ENCODE results near the gene PHEX.

Gene PHEX

GRCh38 chrX:22033818-22034217, 1.7 kb downstream of the PHEX start:
- no peak for DNase-seq
- H3K9me3 Mint-ChIP-seq = peaks cover 7% of the 10 kb centered on the region
- H3K27ac Mint-ChIP-seq = no peak overlapping the region
- H3K4me1 Mint-ChIP-seq = peaks cover 19% of the 10 kb centered on the region
- TF ChIP-seq, protein P1, sequence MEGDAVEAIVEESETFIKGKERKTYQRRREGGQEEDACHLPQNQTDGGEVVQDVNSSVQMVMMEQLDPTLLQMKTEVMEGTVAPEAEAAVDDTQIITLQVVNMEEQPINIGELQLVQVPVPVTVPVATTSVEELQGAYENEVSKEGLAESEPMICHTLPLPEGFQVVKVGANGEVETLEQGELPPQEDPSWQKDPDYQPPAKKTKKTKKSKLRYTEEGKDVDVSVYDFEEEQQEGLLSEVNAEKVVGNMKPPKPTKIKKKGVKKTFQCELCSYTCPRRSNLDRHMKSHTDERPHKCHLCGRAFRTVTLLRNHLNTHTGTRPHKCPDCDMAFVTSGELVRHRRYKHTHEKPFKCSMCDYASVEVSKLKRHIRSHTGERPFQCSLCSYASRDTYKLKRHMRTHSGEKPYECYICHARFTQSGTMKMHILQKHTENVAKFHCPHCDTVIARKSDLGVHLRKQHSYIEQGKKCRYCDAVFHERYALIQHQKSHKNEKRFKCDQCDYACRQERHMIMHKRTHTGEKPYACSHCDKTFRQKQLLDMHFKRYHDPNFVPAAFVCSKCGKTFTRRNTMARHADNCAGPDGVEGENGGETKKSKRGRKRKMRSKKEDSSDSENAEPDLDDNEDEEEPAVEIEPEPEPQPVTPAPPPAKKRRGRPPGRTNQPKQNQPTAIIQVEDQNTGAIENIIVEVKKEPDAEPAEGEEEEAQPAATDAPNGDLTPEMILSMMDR (IDR thresholded peaks at IDR 0.05) = no peak
- H3K36me3 Mint-ChIP-seq (ENCODE audit: low read depth) = no peaks in the 10 kb centered on the region
- H3K4me3 Mint-ChIP-seq = no peak overlapping the region
- H3K27me3 Mint-ChIP-seq (ENCODE audit: low read depth, poor library complexity) = peaks cover 5% of the 10 kb centered on the region

GRCh38 chrX:22035236-22035635, 3.1 kb downstream of the PHEX start:
- peaks cover 5% of the 10 kb centered on the region for H3K27me3 Mint-ChIP-seq (ENCODE audit: low read depth, poor library complexity)
- H3K4me1 Mint-ChIP-seq = peaks cover 11% of the 10 kb centered on the region
- no peaks in the 10 kb centered on the region for H3K36me3 Mint-ChIP-seq (ENCODE audit: low read depth)
- H3K9me3 Mint-ChIP-seq = no peaks in the 10 kb centered on the region
- no peak overlapping the region for H3K4me3 Mint-ChIP-seq
- H3K27ac Mint-ChIP-seq = no peak overlapping the region
- DNase-seq = no peak
- TF ChIP-seq, protein P1 (IDR thresholded peaks at IDR 0.05) = no peak

DNA sequence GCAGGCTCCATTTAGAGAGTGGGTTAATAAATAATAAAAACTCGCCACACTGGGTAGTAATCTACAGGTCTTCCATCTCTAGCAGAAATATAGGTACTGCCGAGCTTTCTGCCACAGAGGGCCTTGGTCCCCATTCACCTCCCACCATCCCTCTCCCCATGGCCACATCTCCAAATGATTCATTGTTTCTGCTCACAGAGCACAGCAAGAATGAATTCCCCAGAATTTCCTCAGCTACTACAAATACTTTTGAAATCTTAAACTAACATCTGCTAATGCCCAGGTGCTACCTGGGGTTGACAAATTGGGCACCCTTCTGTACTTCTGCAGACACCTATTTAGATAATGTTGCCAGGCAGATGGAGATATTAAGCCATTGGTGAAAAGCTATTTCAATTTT, 5.1 kb downstream of the PHEX start:
- H3K4me1 Mint-ChIP-seq = peaks cover 21% of the 10 kb centered on the region
- DNase-seq = no peak
- TF ChIP-seq, protein P1 (IDR thresholded peaks at IDR 0.05) = no peak
- H3K27me3 Mint-ChIP-seq (ENCODE audit: low read depth, poor library complexity) = peaks cover 5% of the 10 kb centered on the region
- H3K36me3 Mint-ChIP-seq (ENCODE audit: low read depth) = no peaks in the 10 kb centered on the region
- H3K9me3 Mint-ChIP-seq = no peaks in the 10 kb centered on the region
- H3K4me3 Mint-ChIP-seq = no peak overlapping the region
- no peak overlapping the region for H3K27ac Mint-ChIP-seq

DNA sequence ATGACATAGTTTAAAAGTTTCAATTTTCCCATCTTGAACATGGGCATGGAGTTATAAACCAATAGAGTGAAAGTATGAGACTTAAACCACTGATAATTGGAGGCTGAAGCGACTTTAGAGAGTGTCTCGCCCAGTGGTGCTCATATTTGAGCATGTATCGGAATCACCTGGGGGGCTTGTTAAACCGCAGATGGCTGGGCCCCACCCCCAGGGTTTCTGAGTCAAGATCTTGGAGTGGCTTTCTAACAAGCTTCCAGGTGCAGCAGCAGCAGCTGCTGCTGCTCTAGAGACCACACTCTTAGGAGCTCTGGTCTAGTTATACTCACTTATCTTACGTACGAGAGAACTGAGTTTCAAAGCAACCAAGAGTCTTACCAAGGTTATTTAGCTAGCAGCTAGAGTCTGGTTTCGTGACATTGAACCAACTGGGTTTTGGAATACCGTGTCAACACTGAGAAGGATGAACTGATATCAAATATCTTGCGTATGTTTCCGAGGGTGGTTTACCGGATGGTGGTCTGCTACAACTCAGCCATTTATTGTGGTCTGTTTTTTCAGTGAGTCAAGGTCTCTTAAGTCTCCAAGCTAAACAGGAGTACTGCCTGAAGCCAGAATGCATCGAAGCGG, 5.9 kb downstream of the PHEX start:
- TF ChIP-seq, protein P1 (IDR thresholded peaks at IDR 0.05) = no peak

GRCh38 chrX:22039541-22039940, 7.4 kb downstream of the PHEX start:
- Mint-ChIP-seq H3K9me3 (no peaks in the 10 kb centered on the region), H3K27me3 (ENCODE audit: low read depth, poor library complexity) (no peaks in the 10 kb centered on the region), H3K36me3 (ENCODE audit: low read depth) (no peaks in the 10 kb centered on the region), H3K27ac (peak overlapping the region; percentile 42), H3K4me1 (peaks cover 29% of the 10 kb centered on the region), H3K4me3 (no peak overlapping the region)
- TF ChIP-seq, protein P1 (IDR thresholded peaks at IDR 0.05) = no peak
- DNase-seq = no peak

More for the DNA sequence above, 5.9 kb downstream of the PHEX start:
- Mint-ChIP-seq H3K4me1 (peaks cover 22% of the 10 kb centered on the region), H3K36me3 (ENCODE audit: low read depth) (no peaks in the 10 kb centered on the region), H3K27ac (peak overlapping the region; percentile 10), H3K4me3 (no peak overlapping the region), H3K27me3 (ENCODE audit: low read depth, poor library complexity) (peaks cover under 1% of the 10 kb centered on the region), H3K9me3 (no peaks in the 10 kb centered on the region)
- DNase-seq = no peak

DNA sequence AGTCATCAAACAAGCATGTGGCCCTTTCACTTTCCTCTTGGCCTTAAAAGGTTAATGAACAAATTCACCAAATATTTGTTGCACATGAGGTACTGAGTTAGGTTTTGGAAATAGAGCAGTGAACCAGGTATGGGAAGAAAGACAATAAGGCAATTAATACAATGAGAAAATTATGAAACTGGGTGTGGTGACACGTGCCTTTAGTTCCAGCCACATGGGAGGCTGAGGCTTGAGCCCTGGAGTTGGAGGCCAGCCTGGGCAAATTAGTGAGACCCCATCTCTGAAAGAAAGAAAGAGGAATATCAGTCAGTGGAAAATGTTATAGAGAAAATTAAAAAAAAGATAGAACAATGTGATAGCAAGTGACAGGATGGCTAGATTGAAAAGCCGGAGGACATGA, 8.1 kb downstream of the PHEX start:
- H3K27me3 Mint-ChIP-seq (ENCODE audit: low read depth, poor library complexity) = peaks cover 3% of the 10 kb centered on the region
- no peaks in the 10 kb centered on the region for H3K9me3 Mint-ChIP-seq
- H3K27ac Mint-ChIP-seq = no peak overlapping the region
- no peak overlapping the region for H3K4me3 Mint-ChIP-seq
- TF ChIP-seq, protein P1 (IDR thresholded peaks at IDR 0.05) = no peak
- DNase-seq = no peak
- no peaks in the 10 kb centered on the region for H3K36me3 Mint-ChIP-seq (ENCODE audit: low read depth)
- H3K4me1 Mint-ChIP-seq = peaks cover 29% of the 10 kb centered on the region

Data from nephron progenitor cell (in vitro differentiated cells).